ENCODE measurements around the gene RNF2. TPM values are rescaled to one million over a fixed set of nuclear protein-coding genes. Genes with fewer than 3 reads are reported as not detected.

RNF2 gene
- total RNA-seq, 1 donor from 2014 or later: 17.0 TPM

DNA sequence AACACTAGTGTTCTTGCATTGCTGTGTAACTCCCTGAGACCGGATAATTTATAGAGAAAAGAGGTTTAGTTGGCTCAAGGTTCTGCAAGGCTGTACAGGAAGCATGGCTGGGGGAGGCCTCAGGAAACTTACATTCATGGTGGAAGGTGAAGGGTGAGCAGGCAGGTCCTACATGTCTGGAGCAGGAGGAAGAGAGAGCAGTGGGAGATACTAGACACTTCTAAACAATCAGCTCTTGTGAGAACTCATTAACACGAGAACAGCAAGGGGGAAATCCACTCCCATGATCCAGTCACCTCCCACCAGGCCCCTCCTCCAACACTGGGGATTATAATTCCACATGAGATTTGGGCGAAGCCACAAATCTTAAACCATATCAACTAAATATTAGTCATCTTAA lies 30.1 kb downstream of the RNF2 start:
- Histone ChIP-seq H3K27ac (no peak overlapping the region), H3K4me1 (peaks cover 4% of the 10 kb centered on the region), H3K36me3 (no peaks in the 10 kb centered on the region), H3K27me3 (ENCODE audit: low read depth) (no peaks in the 10 kb centered on the region), H3K9me3 (no peaks in the 10 kb centered on the region), H3K4me3 (no peak overlapping the region)
- intact Hi-C loops (cut with DNase I): no loop called here
- DNase-seq (no peak), ATAC-seq (no peak)
- TF ChIP-seq, protein P1, sequence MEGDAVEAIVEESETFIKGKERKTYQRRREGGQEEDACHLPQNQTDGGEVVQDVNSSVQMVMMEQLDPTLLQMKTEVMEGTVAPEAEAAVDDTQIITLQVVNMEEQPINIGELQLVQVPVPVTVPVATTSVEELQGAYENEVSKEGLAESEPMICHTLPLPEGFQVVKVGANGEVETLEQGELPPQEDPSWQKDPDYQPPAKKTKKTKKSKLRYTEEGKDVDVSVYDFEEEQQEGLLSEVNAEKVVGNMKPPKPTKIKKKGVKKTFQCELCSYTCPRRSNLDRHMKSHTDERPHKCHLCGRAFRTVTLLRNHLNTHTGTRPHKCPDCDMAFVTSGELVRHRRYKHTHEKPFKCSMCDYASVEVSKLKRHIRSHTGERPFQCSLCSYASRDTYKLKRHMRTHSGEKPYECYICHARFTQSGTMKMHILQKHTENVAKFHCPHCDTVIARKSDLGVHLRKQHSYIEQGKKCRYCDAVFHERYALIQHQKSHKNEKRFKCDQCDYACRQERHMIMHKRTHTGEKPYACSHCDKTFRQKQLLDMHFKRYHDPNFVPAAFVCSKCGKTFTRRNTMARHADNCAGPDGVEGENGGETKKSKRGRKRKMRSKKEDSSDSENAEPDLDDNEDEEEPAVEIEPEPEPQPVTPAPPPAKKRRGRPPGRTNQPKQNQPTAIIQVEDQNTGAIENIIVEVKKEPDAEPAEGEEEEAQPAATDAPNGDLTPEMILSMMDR (IDR thresholded peaks at IDR 0.05): no peak

DNA sequence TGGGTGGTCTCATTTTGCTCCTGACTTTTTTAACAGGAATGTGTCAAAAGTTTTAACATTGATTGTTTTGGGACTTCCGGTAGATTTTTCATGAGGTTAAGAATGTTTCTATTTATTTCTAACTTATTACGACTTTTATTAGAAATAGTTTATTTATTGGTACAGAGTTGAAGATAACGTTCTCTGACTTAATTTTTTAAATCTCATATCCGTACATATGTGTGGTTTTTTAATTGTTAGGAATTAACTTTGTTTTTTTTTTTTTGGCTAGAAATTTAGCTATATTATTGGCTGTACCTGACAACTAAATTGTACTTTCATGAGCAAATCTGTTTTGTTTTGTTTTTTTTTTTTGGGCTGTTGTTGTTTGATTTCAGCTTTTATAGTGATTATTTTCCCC lies 32.0 kb downstream of the RNF2 start:
- TF ChIP-seq, protein P1 (IDR thresholded peaks at IDR 0.05): no peak
- intact Hi-C loops (cut with DNase I): no loop called here
- ATAC-seq: no peak
- Histone ChIP-seq H3K9me3 (no peaks in the 10 kb centered on the region), H3K4me1 (no peaks in the 10 kb centered on the region), H3K36me3 (no peaks in the 10 kb centered on the region), H3K27ac (no peak overlapping the region), H3K4me3 (no peak overlapping the region), H3K27me3 (ENCODE audit: low read depth) (no peaks in the 10 kb centered on the region)
- DNase-seq: no peak

DNA sequence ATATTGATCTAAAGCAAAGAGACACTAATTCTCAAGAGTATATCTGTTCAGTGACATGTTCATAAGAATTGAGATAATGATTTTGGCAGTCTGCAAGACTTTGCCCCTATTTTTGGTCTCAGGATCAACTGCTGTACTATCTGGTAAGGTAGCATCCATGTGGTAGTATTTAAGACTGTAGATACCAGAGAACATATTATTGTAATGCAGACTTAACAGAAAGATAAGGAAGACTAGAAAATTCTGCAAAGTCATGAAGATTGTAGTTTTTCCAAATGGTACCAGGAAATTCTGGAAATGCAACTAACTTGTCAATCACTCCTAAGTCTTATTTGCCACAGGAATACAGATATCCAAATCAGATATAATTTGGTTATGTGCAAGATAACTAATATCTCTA lies 35.1 kb downstream of the RNF2 start:
- H3K27me3 ChIP-seq (ENCODE audit: low read depth): no peaks in the 10 kb centered on the region
- no peaks in the 10 kb centered on the region for H3K36me3 ChIP-seq
- DNase-seq (no peak), ATAC-seq (no peak)
- no peak overlapping the region for H3K4me3 ChIP-seq
- intact Hi-C loops (cut with DNase I): no loop called here
- TF ChIP-seq, protein P1 (IDR thresholded peaks at IDR 0.05): no peak
- H3K4me1 ChIP-seq: no peaks in the 10 kb centered on the region
- H3K27ac ChIP-seq: no peak overlapping the region
- no peaks in the 10 kb centered on the region for H3K9me3 ChIP-seq

GRCh38 chr1:185083818-185084217 lies 38.5 kb downstream of the RNF2 start:
- H3K36me3 ChIP-seq: peaks cover 14% of the 10 kb centered on the region
- TF ChIP-seq, protein P1 (IDR thresholded peaks at IDR 0.05): no peak

GRCh38 chr1:185087101-185087500 lies 41.7 kb downstream of the RNF2 start:
- H3K4me3 ChIP-seq: no peak overlapping the region
- peaks cover 24% of the 10 kb centered on the region for H3K36me3 ChIP-seq
- no peak overlapping the region for H3K27ac ChIP-seq
- no peaks in the 10 kb centered on the region for H3K9me3 ChIP-seq
- intact Hi-C loops (cut with DNase I): no loop called here
- H3K4me1 ChIP-seq: no peaks in the 10 kb centered on the region
- DNase-seq (no peak), ATAC-seq (no peak)
- TF ChIP-seq, protein P1 (IDR thresholded peaks at IDR 0.05): no peak
- no peaks in the 10 kb centered on the region for H3K27me3 ChIP-seq (ENCODE audit: low read depth)

More at GRCh38 chr1:185083818-185084217, 38.5 kb downstream of the RNF2 start:
- intact Hi-C loops (cut with DNase I): no loop called here
- no peak overlapping the region for H3K27ac ChIP-seq
- H3K9me3 ChIP-seq: no peaks in the 10 kb centered on the region
- H3K4me1 ChIP-seq: no peaks in the 10 kb centered on the region
- no peaks in the 10 kb centered on the region for H3K27me3 ChIP-seq (ENCODE audit: low read depth)
- DNase-seq (no peak), ATAC-seq (no peak)
- no peak overlapping the region for H3K4me3 ChIP-seq

DNA sequence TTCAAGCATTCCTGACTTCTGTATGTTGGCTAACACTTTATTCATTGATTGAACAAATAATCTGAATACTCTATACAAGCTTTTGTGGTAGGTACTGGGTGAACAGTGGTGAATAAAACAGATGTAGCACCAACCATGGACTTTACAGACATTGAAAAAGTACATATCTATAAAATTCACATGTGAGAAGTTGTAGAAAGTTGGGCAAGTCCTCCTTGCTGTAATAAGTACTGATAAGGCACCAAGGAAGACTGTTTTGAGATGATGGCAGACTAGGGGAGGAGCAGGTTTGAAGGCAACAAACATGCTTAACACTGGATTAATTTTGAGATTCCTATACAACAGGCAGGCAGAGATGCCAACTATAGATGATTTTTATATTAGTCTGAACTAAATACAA lies 42.4 kb downstream of the RNF2 start:
- no peaks in the 10 kb centered on the region for H3K27me3 ChIP-seq (ENCODE audit: low read depth)
- no peaks in the 10 kb centered on the region for H3K9me3 ChIP-seq
- no peak overlapping the region for H3K4me3 ChIP-seq
- ATAC-seq (no peak), DNase-seq (no peak)
- H3K4me1 ChIP-seq: no peaks in the 10 kb centered on the region
- intact Hi-C loops (cut with DNase I): no loop called here
- no peak overlapping the region for H3K27ac ChIP-seq
- H3K36me3 ChIP-seq: peaks cover 26% of the 10 kb centered on the region
- TF ChIP-seq, protein P1 (IDR thresholded peaks at IDR 0.05): no peak

All from lower lobe of right lung (tissue), 2 donors.